GM21447 (cell line): Measurements from ENCODE around the gene PLEKHO2.

Experiments used
- ATAC-seq: cut with Tn5 transposase; IDR thresholded peaks from one replicate; pipeline ENCODE4 v1.9.1; 2021; ENCODE audit not compliant: unreplicated experiment

PLEKHO2 gene

DNA sequence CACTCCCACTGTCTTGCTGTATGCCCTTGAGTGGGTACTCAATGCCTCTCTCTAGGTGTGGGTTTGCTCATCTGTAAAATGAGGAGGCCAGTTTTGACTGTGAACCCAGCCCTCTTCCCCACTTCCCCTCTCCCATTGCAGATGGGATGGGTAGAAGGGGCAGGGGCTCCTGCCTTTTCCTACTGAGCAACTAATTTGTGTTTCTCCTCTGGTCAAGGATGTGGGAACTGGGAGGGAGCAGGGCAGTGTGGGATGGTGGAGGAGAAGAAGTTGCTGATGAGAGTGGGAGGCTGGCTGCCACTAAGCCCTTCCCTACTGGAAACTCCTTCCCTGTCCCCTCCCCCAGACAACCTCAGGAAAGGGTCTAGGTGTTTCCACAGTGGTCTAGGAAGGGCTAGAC lies 49.8 kb downstream of the PLEKHO2 start:
- no peak for ATAC-seq

DNA sequence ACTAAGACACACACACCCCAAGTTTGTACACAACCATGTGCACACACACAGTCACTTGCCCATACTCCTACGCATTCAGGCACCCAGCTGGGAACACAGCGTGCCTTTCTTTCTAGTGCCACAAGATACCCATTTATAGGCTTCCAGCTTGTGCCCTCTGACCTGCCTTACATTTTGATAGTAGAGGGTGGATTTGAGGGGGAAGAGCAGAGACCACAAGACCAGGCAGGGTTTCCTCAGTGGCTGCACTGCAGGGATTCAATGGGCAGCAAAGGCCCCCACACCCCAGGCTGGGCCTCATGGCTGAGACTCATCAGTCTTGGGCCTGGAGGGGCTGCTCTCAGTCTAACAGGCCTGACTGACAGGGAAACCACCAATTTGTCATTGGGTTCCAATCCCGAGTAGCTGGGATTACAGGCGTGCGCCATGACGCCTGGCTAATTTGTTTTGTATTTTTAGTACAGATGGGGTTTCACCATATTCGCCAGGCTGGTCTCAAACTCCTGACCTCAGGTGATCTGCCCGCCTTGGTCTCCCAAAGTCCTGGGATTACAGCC lies 51.2 kb downstream of the PLEKHO2 start:
- ATAC-seq = no peak

DNA sequence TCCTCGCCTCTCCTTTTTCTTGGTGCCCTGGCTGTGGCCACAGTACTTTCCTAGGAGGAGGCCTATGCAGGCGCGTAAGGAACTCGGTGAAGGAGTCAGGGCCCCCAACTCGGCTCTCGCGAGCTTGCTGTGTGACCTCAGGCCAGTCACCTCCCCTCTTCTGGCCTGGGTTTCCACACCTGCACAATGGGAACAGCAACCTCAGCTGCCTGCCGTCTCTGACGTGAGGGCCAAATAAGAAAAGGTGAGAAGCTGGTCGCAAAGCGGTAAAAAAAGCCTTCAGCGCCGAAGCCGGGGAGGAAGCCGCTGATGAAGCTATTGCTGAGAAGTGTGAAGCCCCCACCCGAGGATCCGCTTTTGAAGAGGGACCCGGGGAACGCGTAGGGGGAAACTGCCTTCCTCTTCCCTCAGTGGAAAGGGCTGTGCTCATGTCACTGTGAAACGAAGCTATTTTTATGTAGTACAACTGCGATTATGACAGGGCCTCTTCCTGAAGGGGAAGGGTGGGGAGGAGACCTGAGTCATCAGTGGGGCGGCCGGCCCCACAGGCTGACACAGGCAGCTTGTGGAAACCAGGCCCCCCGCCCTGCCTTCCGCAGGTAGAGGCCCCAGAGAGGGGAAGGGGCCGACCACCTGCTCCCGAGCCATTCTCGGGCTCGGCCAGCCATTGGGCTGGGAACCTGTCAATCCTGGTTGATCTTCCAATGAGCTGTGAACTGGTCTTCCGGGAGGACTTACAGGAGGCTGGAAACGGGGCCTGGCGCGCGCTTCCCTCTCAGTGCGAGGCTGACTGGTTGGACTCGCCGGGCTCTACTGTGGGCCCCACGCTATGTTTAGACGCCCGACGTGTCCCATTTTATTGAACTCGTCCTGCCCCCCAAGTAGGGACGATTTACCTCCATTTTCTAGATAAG lies 52.0 kb downstream of the PLEKHO2 start:
- peak; percentile 54 for ATAC-seq

DNA sequence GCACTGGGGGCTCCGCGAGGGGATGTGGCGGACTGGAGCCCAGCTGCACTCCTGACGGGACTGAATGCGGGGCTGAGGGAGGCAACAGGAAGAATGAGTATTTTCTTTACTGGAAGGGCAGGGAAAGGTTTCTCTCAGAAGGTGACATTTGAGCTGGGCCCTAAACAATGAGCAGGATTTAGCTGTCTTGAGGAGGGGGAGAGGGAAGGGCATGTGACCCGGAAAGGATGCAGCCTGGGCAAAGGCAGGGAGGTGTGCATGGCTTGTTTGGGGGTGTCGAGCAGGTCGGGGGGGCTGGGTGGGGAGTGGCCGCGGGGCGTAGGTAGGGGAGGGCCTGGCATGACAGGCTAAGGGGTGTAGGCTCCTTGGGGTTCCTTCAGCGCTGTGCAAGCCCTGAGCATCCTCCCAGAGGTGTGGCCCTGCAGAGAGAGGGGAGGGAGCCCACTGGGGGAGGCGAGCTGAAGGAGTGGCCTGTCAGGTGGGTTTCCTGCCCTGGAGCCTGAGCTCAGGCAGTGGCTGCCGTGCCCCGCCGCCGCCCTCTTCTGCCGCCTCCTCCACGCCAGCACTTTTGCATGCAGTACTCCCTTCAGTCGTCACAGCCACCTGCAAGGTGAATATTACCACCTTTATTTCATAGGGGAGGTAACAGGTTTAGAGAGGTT lies 52.8 kb downstream of the PLEKHO2 start:
- peak; percentile 36 for ATAC-seq

DNA sequence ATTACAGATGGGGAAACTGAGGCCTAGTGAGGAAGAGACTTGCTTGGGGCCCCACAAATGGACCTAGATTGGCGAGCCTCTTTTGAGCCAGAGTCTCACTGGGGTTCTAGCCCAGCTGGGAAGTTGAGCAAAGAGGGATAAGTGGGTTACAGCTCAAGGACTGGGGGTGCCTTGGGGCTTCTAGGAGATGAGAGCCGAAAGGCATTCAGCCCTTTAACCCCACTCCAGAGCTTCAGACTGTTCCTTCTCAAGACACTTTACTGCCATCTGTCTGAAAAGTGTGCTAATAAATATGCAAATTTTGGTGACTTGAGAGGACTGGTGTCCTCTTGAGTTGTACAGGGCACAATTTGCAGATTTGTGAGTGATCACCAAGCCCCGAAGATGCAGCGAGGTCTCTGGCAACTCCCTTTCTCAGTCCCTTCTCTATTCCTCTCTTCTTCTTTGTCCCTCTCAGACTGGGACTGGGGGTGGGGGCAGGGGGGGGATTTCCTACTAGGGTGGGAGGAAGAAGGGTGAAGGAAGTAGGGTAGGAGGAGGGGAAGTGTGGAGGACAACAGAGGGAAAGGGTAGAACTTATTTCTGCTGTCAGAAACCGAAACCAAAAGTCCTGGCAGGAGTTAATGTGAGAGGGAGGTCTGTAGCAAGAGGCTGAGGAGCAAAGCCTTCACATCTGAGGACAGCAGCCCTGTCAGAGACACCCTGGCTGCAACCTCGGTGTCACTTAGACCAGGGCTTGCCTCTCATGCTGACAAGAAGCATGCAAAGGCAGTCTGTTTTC lies 53.8 kb downstream of the PLEKHO2 start:
- peak; percentile 26 for ATAC-seq

DNA sequence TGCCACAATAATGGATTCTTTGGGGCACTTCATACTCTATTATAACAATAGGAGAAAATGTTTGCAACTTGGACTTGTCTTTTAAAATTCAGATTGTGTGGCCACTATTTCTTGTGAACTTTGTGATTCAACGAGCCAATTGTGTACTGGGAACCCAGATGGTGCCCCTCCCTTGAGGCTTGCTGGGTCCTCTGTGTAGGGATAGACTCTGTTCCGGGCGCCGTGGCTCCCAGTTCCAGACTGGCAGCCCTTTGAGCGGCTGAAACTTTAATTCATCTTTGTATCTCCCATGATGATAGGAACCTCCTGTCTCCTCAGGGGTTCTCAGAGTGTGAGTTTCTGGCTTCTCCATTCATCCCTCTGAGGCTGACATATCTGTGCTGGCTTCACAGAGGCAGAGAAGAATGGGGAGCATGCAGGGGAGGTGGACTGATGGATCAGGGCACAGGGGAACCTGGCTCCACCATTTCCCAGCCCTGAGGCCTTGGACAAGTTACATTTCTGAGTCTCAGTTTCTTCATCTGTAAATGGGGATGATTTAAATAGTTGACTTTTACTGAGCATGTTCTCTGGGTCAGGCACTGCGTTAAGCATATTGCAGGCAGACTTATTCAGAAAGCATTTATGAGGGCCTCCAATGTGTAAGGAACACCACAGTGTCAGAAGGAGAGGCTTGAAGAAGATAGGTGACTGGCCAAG lies 54.8 kb downstream of the PLEKHO2 start:
- no peak for ATAC-seq

DNA sequence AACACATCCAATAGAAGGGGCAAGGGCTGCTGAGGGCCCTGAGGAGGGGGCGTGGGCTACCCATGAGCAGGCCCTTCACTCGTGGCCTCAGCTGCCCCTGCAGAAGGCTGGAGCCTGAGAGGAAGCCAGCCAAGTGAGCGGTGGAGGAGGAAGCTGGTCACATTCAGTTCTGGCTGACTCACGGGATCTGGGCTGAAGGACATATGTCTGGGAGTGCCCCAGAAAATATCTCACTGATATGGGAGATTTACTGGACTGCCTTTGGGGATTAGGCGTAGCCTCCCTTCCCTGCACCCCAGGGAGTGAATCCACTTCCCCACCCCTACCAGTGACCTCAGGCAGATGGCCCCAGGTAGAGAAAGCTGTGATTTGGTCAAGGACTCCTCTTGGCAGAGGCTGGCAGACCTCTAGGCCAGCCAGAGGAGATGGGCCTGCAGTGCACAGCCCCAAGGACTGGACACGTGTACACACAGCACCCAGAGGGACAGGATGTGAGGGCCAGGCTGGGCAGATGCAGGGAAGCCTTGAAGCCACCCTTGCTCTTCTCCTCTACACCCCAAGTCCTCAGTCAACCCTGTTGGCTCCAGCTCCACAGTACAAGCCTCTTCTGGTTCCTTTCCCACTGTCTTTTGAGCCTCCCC lies 55.8 kb downstream of the PLEKHO2 start:
- ATAC-seq = no peak

DNA sequence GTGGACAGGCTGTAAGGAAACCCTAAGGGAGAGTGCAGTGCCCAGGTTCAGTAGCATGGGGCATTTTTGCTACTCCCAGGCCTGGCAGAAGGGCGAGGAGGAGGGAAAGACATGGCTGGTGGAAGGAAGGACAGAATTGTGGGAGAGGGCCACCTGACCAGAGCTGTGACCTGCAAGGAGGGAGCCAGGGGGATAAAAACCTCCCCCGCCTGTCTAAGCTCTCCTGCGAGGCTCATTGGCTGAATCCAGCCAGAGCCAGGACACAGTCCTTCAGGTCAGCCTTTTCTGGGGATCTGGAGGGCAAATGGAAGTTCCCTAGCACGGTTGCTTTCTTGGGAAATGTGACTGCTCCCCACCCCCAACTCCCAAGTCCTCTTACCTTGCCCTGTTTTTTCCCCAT lies 56.7 kb downstream of the PLEKHO2 start:
- ATAC-seq = no peak

DNA sequence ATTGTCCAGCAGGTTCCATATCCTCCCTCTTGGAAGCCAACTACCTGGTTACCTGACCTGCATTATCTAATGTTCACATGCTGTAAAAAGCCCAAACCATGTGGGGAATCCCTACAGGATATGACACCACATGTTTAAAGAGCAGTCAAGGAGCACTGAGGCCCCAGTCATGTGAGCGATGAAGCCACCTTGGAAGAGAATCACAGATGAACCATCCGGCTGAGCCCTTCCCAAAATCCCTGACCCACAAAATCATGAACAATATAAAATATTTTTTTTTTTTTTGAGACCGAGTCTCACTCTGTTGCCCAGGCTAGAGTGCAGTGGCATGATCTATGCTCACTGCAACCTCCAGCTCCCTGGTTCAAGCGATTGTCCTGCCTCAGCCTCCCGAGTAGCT lies 59.4 kb downstream of the PLEKHO2 start:
- ATAC-seq = no peak

DNA sequence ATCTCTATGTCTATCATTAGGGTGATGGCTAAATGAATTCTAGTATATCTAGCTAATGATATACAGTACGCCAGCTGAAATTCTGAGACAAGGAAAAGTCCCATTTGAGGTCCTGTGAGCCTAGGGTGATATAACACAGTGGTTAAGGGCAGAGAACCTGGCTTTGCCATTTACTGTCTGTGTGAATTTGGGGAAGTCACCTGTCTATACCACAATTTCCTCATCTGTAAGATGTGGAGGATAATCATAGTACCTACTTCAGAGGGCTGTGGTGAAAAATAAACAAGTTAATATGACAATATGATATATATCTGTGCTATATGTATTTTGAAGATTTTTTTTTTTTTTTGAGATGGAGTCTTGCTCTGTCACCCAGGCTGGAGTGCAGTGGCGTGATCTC lies 60.2 kb downstream of the PLEKHO2 start:
- ATAC-seq = no peak

DNA sequence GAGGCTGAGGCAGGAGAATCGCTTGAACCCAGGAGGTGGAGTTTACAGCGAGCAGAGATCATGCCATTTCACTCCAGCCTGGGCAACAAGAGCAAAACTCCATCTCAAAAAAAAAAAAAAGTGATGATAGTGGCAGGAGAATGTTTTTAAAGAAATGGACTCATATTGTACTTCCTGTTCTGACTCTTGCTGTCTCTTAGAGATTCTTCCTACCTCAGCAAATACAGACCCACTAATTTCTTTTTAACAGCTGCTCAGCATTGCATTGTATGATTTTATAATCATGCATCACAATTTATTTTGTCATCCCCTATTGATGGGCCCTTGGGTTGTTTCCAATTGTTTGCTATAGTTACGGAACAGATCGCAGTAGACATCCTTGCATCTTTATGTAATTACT lies 61.1 kb downstream of the PLEKHO2 start:
- no peak for ATAC-seq

DNA sequence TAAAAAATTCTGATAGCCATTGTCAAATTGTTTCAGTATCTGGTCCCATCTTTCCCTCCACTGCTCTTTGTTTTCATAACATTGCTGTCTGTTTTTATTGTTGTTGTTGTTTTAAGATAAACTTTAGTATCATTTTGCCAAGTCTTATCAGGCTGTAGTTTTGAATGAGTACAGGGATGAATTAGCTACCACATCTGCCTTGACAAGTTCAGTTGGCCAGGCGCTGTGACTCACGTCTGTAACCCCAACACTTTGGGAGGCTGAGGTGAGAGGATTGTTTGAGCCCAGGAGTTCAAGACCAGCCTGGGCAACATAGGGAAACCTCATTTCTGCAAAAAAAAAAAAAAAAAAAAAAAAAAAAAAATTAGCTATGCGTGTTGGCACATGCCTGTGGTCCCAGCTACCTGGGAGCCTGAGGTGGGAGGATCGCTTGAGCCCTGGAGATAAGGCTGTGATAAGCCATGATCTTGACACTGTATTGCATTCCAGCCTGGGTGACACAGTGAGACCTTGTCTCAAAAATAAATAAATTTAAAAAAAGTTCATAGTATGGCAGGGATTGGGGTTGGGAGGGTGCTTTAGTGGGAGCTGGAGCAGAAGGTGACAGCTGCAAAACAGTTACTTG lies 61.7 kb downstream of the PLEKHO2 start:
- no peak for ATAC-seq

DNA sequence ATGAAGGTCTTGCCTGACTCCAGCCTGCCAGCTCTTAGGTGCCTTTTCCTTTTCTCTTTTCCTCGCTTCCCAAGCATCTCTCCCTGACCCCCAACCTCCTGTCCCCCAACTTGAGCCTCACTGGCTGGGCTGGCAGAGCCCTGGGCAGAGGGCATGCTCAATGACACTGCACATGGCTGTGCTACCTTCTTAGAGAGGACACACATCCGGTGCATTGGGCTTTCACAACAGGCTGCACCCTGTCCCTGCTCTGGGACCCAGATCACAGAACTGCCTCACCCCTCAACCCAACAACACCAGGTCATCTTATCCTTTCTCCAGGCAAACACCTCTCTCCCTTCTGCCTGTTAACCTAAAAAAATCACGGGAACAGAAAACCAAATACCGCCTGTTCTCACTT lies 62.5 kb downstream of the PLEKHO2 start:
- ATAC-seq = no peak

DNA sequence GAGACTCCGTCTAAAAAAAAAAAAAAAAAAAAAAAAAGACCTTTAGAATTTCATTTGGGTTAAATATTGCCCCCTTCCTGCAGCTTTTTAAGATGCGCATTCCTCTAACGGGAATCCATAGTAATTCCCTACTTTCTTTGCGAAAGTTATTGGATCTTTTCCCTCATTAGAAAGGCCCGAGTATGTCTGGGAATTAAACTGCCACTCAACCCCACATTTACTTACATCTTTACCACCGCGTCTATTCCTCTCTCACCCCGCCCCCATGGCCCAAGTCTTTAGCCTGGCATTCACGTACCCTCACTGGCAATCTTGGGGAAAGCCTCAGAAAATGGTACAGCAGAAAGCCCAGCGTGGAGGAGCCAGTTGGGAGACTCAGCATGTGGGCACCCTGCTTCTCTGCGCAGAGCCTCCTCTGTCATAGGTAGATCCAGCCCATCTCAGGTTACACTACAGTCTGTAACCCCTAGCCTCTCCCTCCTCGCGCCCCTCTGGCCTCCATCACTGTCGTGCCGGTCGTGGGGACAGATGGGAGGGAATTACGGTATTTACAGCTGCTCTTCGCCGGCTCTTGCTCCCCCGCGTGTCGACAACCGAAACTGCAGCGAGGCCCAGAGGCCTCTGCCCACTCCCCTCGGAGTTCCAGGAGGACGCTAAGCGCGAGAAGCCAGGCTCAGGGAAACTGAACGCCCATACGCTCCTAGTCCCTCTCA lies 63.6 kb downstream of the PLEKHO2 start:
- peak; percentile 73 for ATAC-seq

DNA sequence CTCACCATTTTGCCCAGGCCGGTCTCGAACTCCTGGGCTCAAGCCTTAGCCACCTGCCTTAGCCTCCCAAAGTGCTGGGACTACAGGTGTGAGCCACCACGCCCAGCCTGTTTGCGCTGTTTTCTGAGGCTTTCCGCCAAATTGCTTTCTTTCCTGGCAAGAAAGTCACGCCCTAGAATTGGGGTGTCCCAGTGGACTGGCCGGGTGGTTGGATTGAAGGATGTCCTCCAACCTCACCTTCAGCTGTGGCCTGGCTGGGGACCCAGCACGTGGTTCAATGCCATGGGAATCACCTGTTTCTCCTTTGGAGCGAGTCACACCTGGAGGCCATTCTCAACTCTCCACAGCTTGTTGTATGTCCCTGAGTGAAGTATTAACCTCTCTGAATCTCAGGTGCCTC lies 64.2 kb downstream of the PLEKHO2 start:
- ATAC-seq = no peak

DNA sequence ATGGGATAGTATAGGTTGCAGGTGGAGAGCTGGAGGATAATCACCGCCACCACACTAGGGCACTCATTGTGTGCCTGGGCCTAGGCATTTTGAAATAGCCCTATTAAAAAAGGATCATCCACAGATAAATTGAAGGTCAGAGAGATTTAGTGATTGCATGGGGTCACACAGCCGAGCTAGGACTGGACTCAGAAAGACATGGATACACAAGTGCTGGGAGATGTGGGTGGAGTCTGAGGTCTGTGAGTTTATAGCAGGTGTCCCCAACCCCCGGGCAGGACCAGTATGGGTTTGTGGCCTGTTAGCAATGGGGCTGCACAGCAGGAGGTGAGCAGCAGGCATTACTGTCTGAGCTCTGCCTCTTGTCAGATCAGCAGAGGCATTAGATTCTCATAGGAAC lies 64.7 kb downstream of the PLEKHO2 start:
- ATAC-seq = no peak

DNA sequence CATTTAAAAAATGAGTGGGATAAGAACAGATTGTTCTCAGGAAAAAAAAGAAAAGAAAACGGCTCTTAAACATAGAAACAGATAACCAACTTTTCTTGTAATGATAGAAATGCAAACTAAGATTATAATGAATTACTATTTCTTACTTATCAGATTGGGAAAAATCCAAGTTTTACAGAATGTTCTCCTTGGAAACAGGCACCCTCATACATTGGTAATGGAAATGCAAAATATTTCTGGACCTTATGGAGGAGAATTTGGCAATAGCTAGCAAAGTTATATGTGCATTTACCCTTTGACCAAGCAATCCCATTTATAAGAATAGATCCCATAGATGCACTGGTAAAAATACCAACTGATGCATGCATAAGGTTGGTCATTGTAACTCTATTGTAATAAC lies 66.3 kb downstream of the PLEKHO2 start:
- no peak for ATAC-seq

DNA sequence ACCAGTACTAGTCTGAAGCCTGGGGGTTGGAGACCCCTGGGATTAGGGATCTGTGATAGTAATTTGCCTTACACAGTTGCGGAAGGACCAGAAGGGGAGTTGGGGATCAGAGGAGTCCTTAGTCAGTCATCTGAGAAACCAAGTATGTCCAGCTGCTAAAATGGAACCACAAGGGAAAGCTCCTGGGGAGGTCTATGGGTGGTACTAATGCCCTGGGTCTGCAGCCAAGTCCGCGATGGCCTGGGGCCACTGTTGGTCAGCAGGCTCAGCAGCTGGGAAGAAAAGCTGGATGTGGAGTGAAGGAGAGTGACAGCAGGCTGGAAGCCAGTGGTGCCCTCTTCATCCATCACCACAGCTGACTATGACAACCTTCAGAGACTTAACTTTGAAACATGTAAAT lies 67.8 kb downstream of the PLEKHO2 start:
- no peak for ATAC-seq
